Measurements from ENCODE around the gene CSTA. TPM values are rescaled to one million over a fixed set of nuclear protein-coding genes. Genes with fewer than 3 reads are reported as not detected.

The CSTA gene
- total RNA-seq, 1 donor from 2014 or later = not detected

DNA sequence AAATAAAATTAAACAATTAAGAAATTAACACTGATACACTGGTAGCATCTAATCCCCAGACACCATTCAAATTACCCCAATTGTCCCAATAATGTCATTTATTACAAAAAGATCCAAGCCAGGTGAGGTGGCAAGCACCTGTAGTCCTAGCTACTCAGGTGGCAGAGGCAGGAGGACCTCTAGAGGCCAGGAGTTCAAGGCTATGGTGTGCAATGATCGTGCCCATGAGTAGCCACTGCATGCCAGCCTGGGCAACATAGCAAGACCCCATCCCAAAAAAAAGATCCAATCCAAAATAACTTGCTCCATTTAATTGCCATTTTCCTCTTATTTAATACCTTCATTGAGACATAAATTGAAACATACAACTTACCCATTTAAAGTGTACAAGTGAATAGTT, 17.8 kb downstream of the CSTA start:
- intact Hi-C loops (cut with micrococcal nuclease) = no loop called here
- no peaks in the 10 kb centered on the region for H3K4me1 Mint-ChIP-seq (ENCODE audit: low read depth)
- no peak for DNase-seq (ENCODE audit: low spot score)
- H3K27ac Mint-ChIP-seq = no peak overlapping the region
- no peak overlapping the region for H3K4me3 Mint-ChIP-seq
- no peaks in the 10 kb centered on the region for H3K36me3 Mint-ChIP-seq (ENCODE audit: low read depth)
- H3K27me3 Mint-ChIP-seq (ENCODE audit: insufficient read depth) = peaks cover 9% of the 10 kb centered on the region
- peaks cover 19% of the 10 kb centered on the region for H3K9me3 Mint-ChIP-seq

DNA sequence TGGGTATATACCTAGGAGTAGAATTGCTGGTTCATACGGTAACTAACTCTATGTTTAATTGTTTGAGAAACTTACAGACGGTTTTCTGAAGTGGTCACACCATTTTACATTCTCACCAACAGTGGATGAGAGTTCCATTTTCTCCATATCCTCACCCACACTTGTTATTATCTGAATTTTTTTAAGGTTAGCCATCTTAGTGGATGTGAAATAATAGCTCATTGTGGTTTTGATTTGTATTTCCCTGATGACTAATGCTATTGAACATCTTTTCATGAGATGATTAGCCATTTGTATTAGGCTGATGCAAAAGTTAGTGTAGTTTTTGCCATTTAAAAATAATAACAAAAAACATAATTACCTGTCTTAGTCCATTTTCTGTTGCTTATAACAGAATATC, 18.6 kb downstream of the CSTA start:
- Mint-ChIP-seq H3K27ac (no peak overlapping the region), H3K4me3 (no peak overlapping the region), H3K4me1 (ENCODE audit: low read depth) (no peaks in the 10 kb centered on the region), H3K9me3 (peaks cover 22% of the 10 kb centered on the region), H3K36me3 (ENCODE audit: low read depth) (no peaks in the 10 kb centered on the region), H3K27me3 (ENCODE audit: insufficient read depth) (peaks cover 9% of the 10 kb centered on the region)
- DNase-seq (ENCODE audit: low spot score) = no peak
- intact Hi-C loops (cut with micrococcal nuclease) = no loop called here

DNA sequence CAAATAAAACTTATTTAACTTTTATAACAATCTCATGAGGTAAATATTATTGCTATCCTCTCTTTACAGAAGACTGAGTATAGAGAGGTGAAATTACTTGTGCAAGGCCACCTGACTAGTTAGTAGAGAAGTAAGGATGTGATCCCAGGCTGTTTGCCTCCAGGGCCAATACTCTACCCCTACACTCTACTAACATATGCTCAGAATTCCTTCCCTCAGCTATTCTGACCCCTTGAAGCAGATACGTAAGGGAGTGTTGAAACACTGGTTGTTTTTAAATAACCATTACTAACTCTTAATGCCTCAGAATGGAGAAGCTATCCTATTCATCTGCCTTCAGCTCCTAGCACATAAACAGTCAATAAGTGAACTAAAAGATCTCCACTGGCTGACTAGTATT, 24.1 kb downstream of the CSTA start:
- intact Hi-C loops (cut with micrococcal nuclease) = no loop called here
- Mint-ChIP-seq H3K9me3 (peaks cover 14% of the 10 kb centered on the region), H3K36me3 (ENCODE audit: low read depth) (no peaks in the 10 kb centered on the region), H3K4me1 (ENCODE audit: low read depth) (no peaks in the 10 kb centered on the region), H3K27ac (no peak overlapping the region), H3K4me3 (no peak overlapping the region), H3K27me3 (ENCODE audit: insufficient read depth) (no peaks in the 10 kb centered on the region)
- no peak for DNase-seq (ENCODE audit: low spot score)

DNA sequence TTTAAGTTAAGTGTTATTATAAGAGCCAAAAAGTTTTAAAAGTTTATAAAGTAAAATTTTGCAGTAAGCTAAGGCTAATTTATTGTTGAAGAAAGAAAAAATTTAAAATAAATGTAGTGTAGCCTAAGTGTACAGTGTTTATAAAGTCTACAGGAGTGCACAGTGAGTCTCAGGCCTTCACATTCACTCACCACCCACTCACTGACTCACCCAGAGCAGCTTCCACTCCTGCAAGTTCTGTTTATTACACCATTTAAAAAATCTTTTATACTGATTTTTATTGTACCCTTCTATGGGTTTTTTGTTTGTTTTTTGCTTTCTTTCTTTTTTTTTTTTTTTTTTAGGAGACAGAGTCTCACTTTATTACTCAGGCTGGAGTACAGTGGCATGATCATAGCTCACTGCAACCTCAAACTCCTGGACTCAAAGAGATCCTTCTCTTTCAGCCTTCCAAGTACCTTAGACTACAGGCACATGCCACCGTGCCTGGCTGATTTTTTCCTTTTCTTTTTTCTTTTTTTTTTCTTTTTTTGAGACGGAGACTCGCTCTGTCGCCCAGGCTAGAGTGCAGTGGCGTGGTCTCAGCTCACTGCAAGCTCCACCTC, 25.9 kb downstream of the CSTA start:
- Mint-ChIP-seq H3K36me3 (ENCODE audit: low read depth) (peaks cover 3% of the 10 kb centered on the region), H3K4me3 (no peak overlapping the region), H3K27ac (no peak overlapping the region), H3K4me1 (ENCODE audit: low read depth) (peaks cover 5% of the 10 kb centered on the region), H3K27me3 (ENCODE audit: insufficient read depth) (no peaks in the 10 kb centered on the region), H3K9me3 (peaks cover 10% of the 10 kb centered on the region)
- intact Hi-C loops (cut with micrococcal nuclease) = loop anchor here (5.0 kb wide), 1 partner anchor 44 kb away; no protein-coding TSS in a partner anchor
- DNase-seq (ENCODE audit: low spot score) = no peak

DNA sequence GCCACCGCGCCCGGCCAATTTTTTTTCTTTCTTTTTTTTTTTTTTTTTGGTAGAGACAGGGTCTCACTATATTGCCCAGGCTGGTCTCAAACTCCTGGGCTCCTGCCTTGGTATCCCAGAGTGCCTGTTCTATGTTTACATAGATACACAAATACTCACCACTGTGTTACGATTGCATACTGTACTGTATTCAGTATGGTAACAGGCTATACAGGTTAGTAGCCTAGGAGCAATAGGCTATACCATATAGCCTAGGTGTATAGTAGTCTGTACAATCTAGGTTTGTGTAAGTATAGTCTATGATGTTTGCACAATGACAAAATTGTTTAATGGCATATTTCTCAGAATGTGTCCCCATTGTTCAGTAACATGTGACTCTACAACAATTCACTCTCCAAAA, 26.6 kb downstream of the CSTA start:
- Mint-ChIP-seq H3K4me1 (ENCODE audit: low read depth) (peaks cover 6% of the 10 kb centered on the region), H3K27ac (no peak overlapping the region), H3K4me3 (no peak overlapping the region), H3K36me3 (ENCODE audit: low read depth) (peaks cover 3% of the 10 kb centered on the region), H3K27me3 (ENCODE audit: insufficient read depth) (no peaks in the 10 kb centered on the region), H3K9me3 (peaks cover 10% of the 10 kb centered on the region)
- no peak for DNase-seq (ENCODE audit: low spot score)
- intact Hi-C loops (cut with micrococcal nuclease) = loop anchor here (5.0 kb wide), 1 partner anchor 44 kb away; no protein-coding TSS in a partner anchor

DNA sequence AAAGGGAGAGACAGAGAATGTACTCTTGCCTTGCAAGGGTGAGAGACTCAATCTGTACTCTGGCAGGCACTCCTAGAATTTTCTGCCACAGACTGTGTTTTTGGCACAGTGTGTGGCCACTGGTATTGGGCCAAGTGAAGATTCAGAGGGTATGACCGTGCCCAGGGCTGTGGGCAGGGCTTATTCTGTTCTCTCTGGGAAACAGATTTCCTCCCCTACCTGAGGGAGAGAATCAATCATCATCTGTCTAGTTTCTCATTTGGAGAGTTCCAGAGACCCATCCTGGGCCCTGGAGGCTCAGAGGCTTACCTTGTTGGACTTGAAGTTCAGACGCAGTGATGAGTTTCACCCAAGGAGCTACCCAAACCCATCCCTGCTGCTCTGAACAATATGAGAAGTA, 28.2 kb downstream of the CSTA start:
- Mint-ChIP-seq H3K36me3 (ENCODE audit: low read depth) (peaks cover 7% of the 10 kb centered on the region), H3K4me3 (no peak overlapping the region), H3K27me3 (ENCODE audit: insufficient read depth) (no peaks in the 10 kb centered on the region), H3K27ac (no peak overlapping the region), H3K9me3 (no peaks in the 10 kb centered on the region), H3K4me1 (ENCODE audit: low read depth) (peaks cover 6% of the 10 kb centered on the region)
- intact Hi-C loops (cut with micrococcal nuclease) = loop anchor here (5.0 kb wide), 1 partner anchor 46 kb away; no protein-coding TSS in a partner anchor
- DNase-seq (ENCODE audit: low spot score) = no peak

DNA sequence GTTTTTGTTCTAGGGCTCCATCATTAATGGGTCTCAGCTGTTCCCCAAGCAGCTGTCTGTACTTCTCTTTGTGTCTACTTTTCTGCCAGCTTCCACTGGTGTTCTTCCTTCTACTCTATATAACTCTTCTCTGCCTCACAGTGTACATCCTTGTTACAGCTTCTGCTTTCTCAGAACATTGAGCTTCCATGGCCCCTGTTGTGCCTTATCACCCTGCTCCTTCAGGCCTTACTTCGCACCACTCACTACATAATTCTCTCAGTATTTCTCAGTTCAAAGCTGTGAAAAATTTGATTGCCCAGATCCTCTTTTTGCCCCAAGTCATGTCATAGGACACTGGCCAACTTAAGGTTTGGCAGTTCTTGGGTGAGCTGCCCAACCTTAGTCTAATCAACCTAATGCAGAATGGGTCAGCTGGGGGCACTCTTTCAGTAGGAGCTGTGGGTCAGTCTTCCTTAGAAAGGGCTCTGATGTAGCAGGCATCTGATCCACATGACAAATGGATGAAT, 28.9 kb downstream of the CSTA start:
- Mint-ChIP-seq H3K9me3 (no peaks in the 10 kb centered on the region), H3K4me3 (no peak overlapping the region), H3K27me3 (ENCODE audit: insufficient read depth) (no peaks in the 10 kb centered on the region), H3K27ac (no peak overlapping the region), H3K36me3 (ENCODE audit: low read depth) (peaks cover 13% of the 10 kb centered on the region), H3K4me1 (ENCODE audit: low read depth) (peaks cover 11% of the 10 kb centered on the region)
- intact Hi-C loops (cut with micrococcal nuclease) = loop anchor here (5.0 kb wide), 1 partner anchor 47 kb away; no protein-coding TSS in a partner anchor
- no peak for DNase-seq (ENCODE audit: low spot score)

DNA sequence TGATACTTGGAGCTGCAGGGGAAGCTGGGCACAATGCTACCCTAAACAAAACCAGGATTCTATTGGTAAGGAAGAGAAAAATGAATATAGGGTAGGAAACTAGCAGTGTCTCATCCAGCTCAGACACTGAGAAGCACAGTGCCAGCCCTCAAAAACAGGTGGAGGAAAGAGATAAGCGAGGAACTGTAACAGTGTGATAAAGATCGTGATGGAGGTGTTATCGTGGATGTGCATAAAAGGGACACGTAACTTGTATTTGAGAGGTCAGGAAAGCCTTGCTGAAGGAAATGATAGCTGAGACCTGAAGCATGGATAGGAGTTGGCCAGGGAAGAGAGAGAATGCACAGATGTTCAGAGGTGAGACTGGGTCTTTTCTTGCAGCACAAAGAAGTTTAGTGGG, 30.6 kb downstream of the CSTA start:
- H3K27me3 Mint-ChIP-seq (ENCODE audit: insufficient read depth) = no peaks in the 10 kb centered on the region
- H3K4me1 Mint-ChIP-seq (ENCODE audit: low read depth) = peaks cover 14% of the 10 kb centered on the region
- H3K9me3 Mint-ChIP-seq = no peaks in the 10 kb centered on the region
- no peak overlapping the region for H3K4me3 Mint-ChIP-seq
- no peak overlapping the region for H3K27ac Mint-ChIP-seq
- intact Hi-C loops (cut with micrococcal nuclease) = loop anchor here (2.0 to 5.0 kb wide), 2 partner anchors 98 to 255 kb away; no protein-coding TSS in a partner anchor
- no peak for DNase-seq (ENCODE audit: low spot score)
- H3K36me3 Mint-ChIP-seq (ENCODE audit: low read depth) = peaks cover 15% of the 10 kb centered on the region

DNA sequence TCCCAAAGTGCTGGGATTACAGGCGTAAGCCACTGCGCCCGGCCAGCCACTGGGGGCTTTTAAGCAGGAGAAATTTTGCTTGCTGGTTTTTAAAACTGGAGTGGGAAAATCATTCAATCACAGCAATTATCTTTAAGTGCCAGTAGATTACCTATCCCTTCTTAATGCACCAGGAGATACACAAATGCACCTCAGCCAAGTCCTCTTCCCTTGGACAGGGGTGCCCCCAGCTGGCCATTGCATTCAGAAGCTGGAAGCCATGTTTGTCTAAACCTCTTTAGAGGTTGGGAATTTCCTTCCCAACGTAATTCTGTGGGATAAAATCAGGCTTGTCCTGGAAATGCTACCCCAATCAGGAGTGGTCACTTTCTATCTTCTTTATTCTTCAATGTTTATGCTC, 31.4 kb downstream of the CSTA start:
- Mint-ChIP-seq H3K9me3 (no peaks in the 10 kb centered on the region), H3K36me3 (ENCODE audit: low read depth) (peaks cover 15% of the 10 kb centered on the region), H3K27me3 (ENCODE audit: insufficient read depth) (no peaks in the 10 kb centered on the region), H3K4me3 (no peak overlapping the region), H3K27ac (no peak overlapping the region), H3K4me1 (ENCODE audit: low read depth) (peaks cover 14% of the 10 kb centered on the region)
- DNase-seq (ENCODE audit: low spot score) = peak; percentile 11
- intact Hi-C loops (cut with micrococcal nuclease) = loop anchor here (2.0 to 5.0 kb wide), 2 partner anchors 99 to 256 kb away; no protein-coding TSS in a partner anchor

DNA sequence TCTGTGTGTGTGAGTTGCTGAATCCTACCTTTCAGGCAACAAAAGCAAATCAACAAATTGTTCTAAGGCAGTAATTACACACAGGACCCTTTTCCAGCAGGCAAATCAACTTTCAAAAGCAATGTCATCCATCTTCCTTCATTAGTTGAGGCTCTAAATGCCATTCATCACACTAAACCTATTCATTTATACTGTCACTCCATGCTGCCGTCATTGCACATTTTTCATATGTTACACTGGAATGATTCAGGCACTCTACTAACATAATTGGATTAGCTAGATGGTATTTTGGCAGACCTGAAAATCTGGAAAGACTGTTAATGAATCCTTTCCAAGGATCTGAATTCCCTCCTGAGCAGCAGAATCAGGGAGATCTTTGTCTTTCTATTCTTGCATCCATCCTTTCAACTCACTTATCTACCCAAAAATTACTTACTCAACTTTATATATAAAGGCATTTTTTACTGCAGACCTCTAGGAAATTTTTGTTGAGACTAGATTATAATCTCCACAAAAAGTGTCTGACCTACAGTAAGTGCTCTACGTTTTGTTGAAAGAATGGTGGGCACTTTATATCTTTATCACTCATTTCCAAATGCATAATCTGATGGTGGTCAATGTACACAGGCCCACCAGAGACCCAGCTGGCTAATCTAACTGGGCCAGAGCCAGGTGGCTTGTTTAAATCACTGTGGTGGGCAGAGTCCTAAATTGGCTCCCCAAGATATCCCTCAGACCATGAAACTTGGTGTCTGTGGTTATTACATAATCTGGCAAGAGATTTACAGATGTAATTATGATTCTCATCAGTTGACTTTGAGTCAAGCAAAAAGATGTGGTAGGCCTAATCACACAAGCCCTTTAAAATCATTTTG, 33.0 kb downstream of the CSTA start:
- Mint-ChIP-seq H3K4me1 (ENCODE audit: low read depth) (peaks cover 19% of the 10 kb centered on the region), H3K27me3 (ENCODE audit: insufficient read depth) (no peaks in the 10 kb centered on the region), H3K4me3 (no peak overlapping the region), H3K36me3 (ENCODE audit: low read depth) (peaks cover 19% of the 10 kb centered on the region), H3K27ac (no peak overlapping the region), H3K9me3 (no peaks in the 10 kb centered on the region)
- intact Hi-C loops (cut with micrococcal nuclease) = loop anchor here (2.0 to 5.0 kb wide), 2 partner anchors 101 to 257 kb away; no protein-coding TSS in a partner anchor
- DNase-seq (ENCODE audit: low spot score) = no peak

DNA sequence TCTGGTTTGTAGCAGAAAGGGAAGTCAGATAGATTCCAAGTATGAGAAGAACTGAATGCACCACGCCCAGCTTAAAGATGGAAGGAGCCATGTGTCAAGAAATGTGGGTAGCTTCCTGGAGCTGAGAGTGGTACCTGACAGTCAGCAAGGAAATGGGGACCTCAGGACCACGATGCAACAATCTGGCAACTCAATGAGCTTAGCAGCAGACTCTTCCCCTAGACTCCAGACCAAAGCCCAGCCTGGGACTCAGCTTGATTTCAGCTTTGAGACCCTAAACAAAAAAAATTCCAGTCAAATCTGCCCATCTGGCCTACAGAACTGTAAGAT, 33.6 kb downstream of the CSTA start:
- Mint-ChIP-seq H3K4me1 (ENCODE audit: low read depth) (peaks cover 25% of the 10 kb centered on the region), H3K27me3 (ENCODE audit: insufficient read depth) (no peaks in the 10 kb centered on the region), H3K9me3 (no peaks in the 10 kb centered on the region), H3K36me3 (ENCODE audit: low read depth) (peaks cover 25% of the 10 kb centered on the region), H3K27ac (no peak overlapping the region), H3K4me3 (no peak overlapping the region)
- intact Hi-C loops (cut with micrococcal nuclease) = loop anchor here (5.0 kb wide), 1 partner anchor 101 kb away; no protein-coding TSS in a partner anchor
- no peak for DNase-seq (ENCODE audit: low spot score)

DNA sequence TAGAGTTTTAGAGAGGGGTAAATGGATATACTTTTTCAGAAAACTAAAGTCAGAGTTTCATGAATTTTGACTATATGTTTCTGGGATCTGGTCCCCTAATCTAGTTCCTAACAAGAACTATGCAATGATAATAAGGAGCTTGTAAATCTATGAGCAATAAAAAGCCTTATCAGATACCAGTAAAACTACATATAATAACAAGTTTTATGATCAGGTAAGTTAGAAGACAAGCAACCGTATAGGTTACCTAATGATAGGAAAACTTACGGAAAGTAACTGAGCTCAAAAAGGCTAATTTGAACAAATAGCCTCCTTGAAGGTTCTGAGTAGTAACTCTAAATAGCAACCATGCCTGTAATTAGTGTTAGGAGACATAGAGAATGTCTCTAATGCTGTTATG, 37.0 kb downstream of the CSTA start:
- intact Hi-C loops (cut with micrococcal nuclease) = no loop called here
- Mint-ChIP-seq H3K36me3 (ENCODE audit: low read depth) (peaks cover 42% of the 10 kb centered on the region), H3K27ac (no peak overlapping the region), H3K4me3 (no peak overlapping the region), H3K4me1 (ENCODE audit: low read depth) (peaks cover 42% of the 10 kb centered on the region), H3K9me3 (no peaks in the 10 kb centered on the region), H3K27me3 (ENCODE audit: insufficient read depth) (no peaks in the 10 kb centered on the region)
- DNase-seq (ENCODE audit: low spot score) = no peak

DNA sequence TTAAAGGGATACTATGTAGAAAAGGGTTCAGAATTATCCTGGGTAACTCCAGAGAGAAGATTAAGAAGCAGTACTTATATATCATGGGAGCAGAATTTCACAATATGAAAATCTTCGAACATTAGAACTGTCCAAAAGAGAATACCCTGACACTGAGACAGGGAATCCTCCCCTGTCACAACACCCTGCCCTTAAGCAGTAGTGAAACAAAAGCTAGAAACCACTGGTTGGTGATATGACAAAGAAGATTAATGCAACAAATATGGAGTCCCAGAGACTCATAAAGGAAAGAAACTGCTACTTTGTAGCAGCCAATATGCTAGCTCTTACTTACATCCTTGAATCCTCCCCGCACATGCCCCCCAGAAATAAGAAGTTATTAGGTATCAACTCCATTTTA, 39.4 kb downstream of the CSTA start:
- no peak for DNase-seq (ENCODE audit: low spot score)
- H3K4me3 Mint-ChIP-seq = peak overlapping the region; percentile 42
- intact Hi-C loops (cut with micrococcal nuclease) = no loop called here
- no peaks in the 10 kb centered on the region for H3K9me3 Mint-ChIP-seq
- H3K27me3 Mint-ChIP-seq (ENCODE audit: insufficient read depth) = no peaks in the 10 kb centered on the region
- peaks cover 45% of the 10 kb centered on the region for H3K36me3 Mint-ChIP-seq (ENCODE audit: low read depth)
- H3K4me1 Mint-ChIP-seq (ENCODE audit: low read depth) = peaks cover 46% of the 10 kb centered on the region
- H3K27ac Mint-ChIP-seq = peak overlapping the region; percentile 91
